DMS53 (cell line): Measurements from ENCODE around the gene PYHIN1.
A peak's percentile ranks its signal among the peaks of the same experiment; 100 is the strongest.

Source experiments
- DNase-seq: peaks from one replicate; lab custom pipeline; 2025; lab: John Stamatoyannopoulos, UW

Gene PYHIN1

DNA sequence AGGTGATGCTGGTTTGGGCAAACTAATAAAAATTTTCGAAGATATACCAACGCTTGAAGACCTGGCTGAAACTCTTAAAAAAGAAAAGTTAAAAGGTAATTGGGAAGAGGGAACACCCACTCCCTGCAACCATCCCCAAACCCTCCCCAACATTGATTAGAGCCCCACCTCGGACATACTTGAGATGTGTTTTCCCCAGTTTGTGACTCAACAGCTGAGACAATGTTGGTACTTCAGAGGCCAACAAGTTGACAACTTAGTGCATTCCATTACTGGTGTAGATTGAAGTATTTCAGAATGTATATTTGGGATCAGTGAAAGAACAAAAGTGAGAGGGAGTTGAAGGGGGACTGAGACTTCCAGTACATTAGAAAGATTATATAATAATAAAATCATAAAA is 83.5 kb downstream of the PYHIN1 start:
- no peak for DNase-seq

DNA sequence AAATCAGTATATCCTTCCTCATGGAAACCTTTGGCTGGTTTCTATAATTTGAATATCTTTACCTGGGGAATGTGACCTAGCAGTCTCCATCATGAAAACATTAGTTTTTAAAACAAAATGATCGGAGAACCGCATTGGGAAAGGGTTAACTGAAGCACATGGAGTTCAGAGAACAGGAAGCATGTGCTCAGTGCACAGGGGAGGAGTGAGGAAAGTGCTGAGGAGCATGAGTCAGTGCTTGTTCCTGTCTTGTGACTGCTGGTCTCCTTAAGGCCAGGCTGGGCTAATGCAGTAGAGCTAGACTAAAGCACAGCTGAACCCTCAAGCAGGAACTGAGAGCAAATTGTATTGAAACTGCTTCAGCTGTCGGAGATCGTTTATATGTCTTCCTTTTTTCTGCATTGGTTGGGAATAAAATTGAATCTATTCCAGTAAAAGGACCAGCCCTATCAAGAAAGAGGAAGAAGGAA is 84.1 kb downstream of the PYHIN1 start:
- peak; percentile 29 for DNase-seq

DNA sequence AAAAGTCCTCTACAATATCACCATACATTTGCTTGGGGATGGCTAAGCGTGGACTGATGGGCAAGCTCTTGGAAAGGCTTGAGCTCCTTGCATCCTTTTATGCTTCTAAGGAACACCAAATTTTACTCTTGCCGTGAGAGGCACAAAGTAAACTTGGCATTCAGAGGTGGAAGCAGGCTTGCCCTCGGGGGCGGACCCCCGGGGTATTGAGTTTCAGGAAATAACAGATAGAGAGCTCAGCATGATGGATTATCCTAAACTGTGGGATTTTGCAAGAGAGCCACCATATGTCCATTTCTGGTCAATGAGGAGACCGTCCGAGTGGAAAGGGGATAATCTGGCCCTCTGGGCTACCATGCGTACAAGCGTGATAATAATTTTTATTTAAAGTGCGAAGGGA is 92.4 kb downstream of the PYHIN1 start:
- DNase-seq: no peak

DNA sequence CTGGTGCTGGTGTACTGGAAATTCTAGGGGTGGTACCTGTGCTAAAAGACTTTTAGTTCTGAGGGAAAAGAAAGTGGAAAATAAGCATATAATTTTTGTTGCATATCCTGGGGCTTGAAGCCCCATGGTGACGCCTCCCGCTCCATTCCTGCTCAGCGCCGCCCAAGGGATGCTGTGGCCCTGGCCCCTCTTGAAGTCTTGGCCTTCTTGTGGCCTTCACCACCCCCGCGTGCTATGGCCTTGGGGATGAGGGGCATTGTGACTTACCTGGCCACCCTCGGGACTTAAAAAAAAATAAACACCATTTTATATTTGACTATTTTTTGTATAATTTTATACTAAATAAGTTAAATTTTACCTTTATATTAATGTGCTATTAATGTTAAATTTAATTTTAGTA is 93.7 kb downstream of the PYHIN1 start:
- DNase-seq: no peak
